Ishikawa (cell line): ENCODE measurements around the gene KAT6B.

ENCODE experiments used
- EP300 ChIP-seq: IDR thresholded peaks from 2 replicates; pipeline ENCODE4 v1.6.1; 2012; ENCODE audit warnings: borderline replicate concordance
- FOXM1 ChIP-seq: IDR thresholded peaks from 2 replicates; pipeline ENCODE4 v1.6.1; 2012; ENCODE audit warnings: low read depth, borderline replicate concordance
- RAD21 ChIP-seq: IDR thresholded peaks from 2 replicates; pipeline ENCODE4 v1.6.1; 2012; ENCODE audit warnings: low read depth

DNA sequence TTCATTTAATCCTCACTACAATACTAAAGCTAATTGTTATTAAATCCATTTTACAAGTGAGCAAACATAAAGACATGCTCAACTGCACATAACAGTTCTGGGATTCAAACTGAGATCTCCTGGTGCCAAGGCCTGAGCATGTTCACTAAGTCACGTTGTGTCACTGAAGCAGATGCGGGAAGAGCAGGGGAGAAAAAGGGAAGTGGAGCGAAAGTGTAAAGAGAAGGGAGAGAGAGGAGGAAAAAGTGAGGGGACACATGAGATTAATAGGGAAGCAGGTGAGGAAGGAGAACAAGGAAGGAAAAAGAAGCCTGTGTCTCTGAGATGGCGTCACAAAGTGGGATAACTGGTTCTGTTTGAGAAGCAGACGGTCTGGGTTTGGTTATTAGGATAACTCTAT is 38.9 kb upstream of the KAT6B start:
- TF ChIP-seq RAD21 (no peak), EP300 (no peak), FOXM1 (no peak)
